Keratinocyte (primary cell): ENCODE data around the gene SNAI3. TPM values are rescaled to one million over a fixed set of nuclear protein-coding genes. Genes with fewer than 3 reads are reported as not detected.

Experiments used
- DNase-seq: peaks from one replicate; pipeline ENCODE4 v3.0.0-alpha.2; 2011; ENCODE audit warnings: low read depth, missing footprints, low spot score
- FAIRE-seq: peaks from 2 replicates; lab custom pipeline; 2011; peaks lifted over from hg19 to GRCh38; lab: Jason Lieb, UNC
- H2AFZ ChIP-seq: 2 replicates; pipeline ENCODE4 v1.6.0; 2012; ENCODE audit warnings: low read length, control low read depth, inconsistent platforms; ENCODE audit not compliant: control insufficient read depth
- H3K27ac ChIP-seq: 2 replicates; pipeline ENCODE4 v1.5.1; 2011; ENCODE audit warnings: low read length; ENCODE audit not compliant: control insufficient read depth, insufficient read depth
- H3K27me3 ChIP-seq: 3 replicates; pipeline ENCODE4 v1.6.0; 2011; ENCODE audit warnings: low read length; ENCODE audit not compliant: control insufficient read depth, insufficient read depth; ENCODE audit errors: extremely low read depth
- H3K36me3 ChIP-seq, 2 experiments: 2 replicates in 1 of 2; 3 replicates in 1 of 2; pipeline ENCODE4 v1.5.1; 2011; ENCODE audit warnings: low read length in 2 of 2, mild to moderate bottlenecking in 1 of 2; ENCODE audit not compliant: control insufficient read depth in 2 of 2, insufficient read depth in 2 of 2; ENCODE audit errors: extremely low read depth in 1 of 2
- H3K4me1 ChIP-seq: 3 replicates; pipeline ENCODE4 v1.5.1; 2011; ENCODE audit warnings: low read length; ENCODE audit not compliant: control insufficient read depth, insufficient read depth; ENCODE audit errors: extremely low read depth
- H3K4me2 ChIP-seq: 3 replicates; pipeline ENCODE4 v1.6.0; 2011; ENCODE audit warnings: low read depth, low read length; ENCODE audit not compliant: control insufficient read depth, insufficient read depth; ENCODE audit errors: extremely low read depth
- H3K4me3 ChIP-seq, 3 experiments: fragments of 200-600 bp in 1 of 3; sonication (generic) in 1 of 3; 2 replicates in 2 of 3; 3 replicates in 1 of 3; pipeline ENCODE4 v1.5.1; 2011 to 2016; ENCODE audit warnings: low read length in 3 of 3, mild to moderate bottlenecking in 3 of 3, control low read depth in 2 of 3, inconsistent platforms in 1 of 3, low read depth in 1 of 3, mixed read lengths in 1 of 3, mixed run types in 1 of 3, moderate library complexity in 1 of 3; ENCODE audit not compliant: control insufficient read depth in 2 of 3, insufficient read depth in 2 of 3; ENCODE audit errors: extremely low read depth in 1 of 3
- H3K79me2 ChIP-seq: 2 replicates; pipeline ENCODE4 v1.6.0; 2012; ENCODE audit warnings: low read length; ENCODE audit not compliant: control insufficient read depth, insufficient read depth
- H3K9ac ChIP-seq: 3 replicates; pipeline ENCODE4 v1.6.0; 2011; ENCODE audit warnings: low read length; ENCODE audit not compliant: control insufficient read depth, insufficient read depth; ENCODE audit errors: extremely low read depth
- H3K9me1 ChIP-seq: 3 replicates; pipeline ENCODE4 v1.6.0; 2011; ENCODE audit warnings: low read length; ENCODE audit not compliant: control insufficient read depth, insufficient read depth; ENCODE audit errors: extremely low read depth
- H3K9me3 ChIP-seq: 2 replicates; pipeline ENCODE4 v1.5.1; 2012; ENCODE audit warnings: low read depth, low read length; ENCODE audit not compliant: control insufficient read depth
- H4K20me1 ChIP-seq: 3 replicates; pipeline ENCODE4 v1.6.0; 2011; ENCODE audit warnings: low read length; ENCODE audit not compliant: control insufficient read depth, insufficient read depth; ENCODE audit errors: extremely low read depth
- CTCF ChIP-seq, 3 experiments: IDR thresholded peaks in 1 of 3; conservative IDR thresholded peaks in 1 of 3; optimal IDR thresholded peaks in 1 of 3; 2 replicates in 2 of 3; 3 replicates in 1 of 3; pipeline versions ENCODE3 to v1.5.1; 2011; ENCODE audit warnings: low read length in 3 of 3, mild to moderate bottlenecking in 3 of 3, moderate library complexity in 2 of 3, control low read depth in 1 of 3, inconsistent platforms in 1 of 3; ENCODE audit not compliant: insufficient read depth in 2 of 3; ENCODE audit errors: extremely low read depth in 1 of 3
- EZH2 ChIP-seq: IDR thresholded peaks from one replicate; pipeline ENCODE4 v1.6.1; 2012; ENCODE audit warnings: inconsistent platforms, mild to moderate bottlenecking, low read length, moderate library complexity
- dilution Hi-C: fragments of 300-500 bp; cut with MboI; formaldehyde crosslinking; loops from one replicate; pipeline ENCODE4 v1.7.0; 2020; ENCODE audit warnings: low sequenced_read_pairs; ENCODE audit not compliant: extremely low pct_ligation_motif_present
- polyA plus RNA-seq, 5 experiments: library from polyadenylated mRNA; depleted of rRNA in 3 of 5; stranded (reverse) in 3 of 5; stranded (forward) in 1 of 5; unstranded in 1 of 5; fragments of >200 nt; gene quantifications; 1 replicate in 1 of 5; 2 replicates in 3 of 5; 3 replicates in 1 of 5; pipeline versions ENCODE4 v1.2.1 to v1.2.3, GENCODE V29; 2011 to 2012; ENCODE audit warnings: missing spikeins in 2 of 5, low read depth in 1 of 5, low replicate concordance in 1 of 5

Gene SNAI3
- polyA plus RNA-seq, 1 donor (not counting 4 experiments of a cell fraction or from before 2014, with no cell fraction given): not detected

GRCh38 chr16:88676502-88677242, 9.6 kb downstream of the SNAI3 start:
- Histone ChIP-seq H3K9ac (no peak overlapping the region), H3K9me1 (no peaks in the 10 kb centered on the region), H2AFZ (no peak overlapping the region), H3K4me3 (no peak overlapping the region), H4K20me1 (no peaks in the 10 kb centered on the region), H3K36me3 (peaks cover 0 to 6% of the 10 kb centered on the region in 2 experiments), H3K27ac (no peak overlapping the region), H3K4me1 (no peaks in the 10 kb centered on the region), H3K79me2 (no peaks in the 10 kb centered on the region), H3K27me3 (peaks cover 9% of the 10 kb centered on the region), H3K4me2 (no peak overlapping the region), H3K9me3 (no peaks in the 10 kb centered on the region)
- no peak for TF ChIP-seq CTCF (optimal IDR thresholded peaks at IDR 0.05 in 1 of 3, IDR thresholded peaks at IDR 0.05 in 1 of 3, conservative IDR thresholded peaks at IDR 0.05 in 1 of 3; ENCODE audit: extremely low read depth in 1 of 3, insufficient read depth in 2 of 3, low read length in 3 of 3)
- TF ChIP-seq EZH2: no peak
- DNase-seq (no peak), FAIRE-seq (no peak)
- dilution Hi-C loops: no loop called here

GRCh38 chr16:88673716-88674379, 12.5 kb downstream of the SNAI3 start:
- FAIRE-seq: no peak
- Histone ChIP-seq H2AFZ (no peak overlapping the region), H3K36me3 (peaks cover 0 to 8% of the 10 kb centered on the region in 2 experiments), H3K27me3 (peaks cover 4% of the 10 kb centered on the region), H3K9me1 (no peaks in the 10 kb centered on the region), H3K9ac (no peak overlapping the region), H4K20me1 (no peaks in the 10 kb centered on the region), H3K4me3 (no peak overlapping the region), H3K27ac (no peak overlapping the region), H3K4me2 (no peak overlapping the region), H3K79me2 (no peaks in the 10 kb centered on the region), H3K4me1 (no peaks in the 10 kb centered on the region), H3K9me3 (no peaks in the 10 kb centered on the region)
- no peak for TF ChIP-seq EZH2
- no peak for TF ChIP-seq CTCF (optimal IDR thresholded peaks at IDR 0.05 in 1 of 3, IDR thresholded peaks at IDR 0.05 in 1 of 3, conservative IDR thresholded peaks at IDR 0.05 in 1 of 3; ENCODE audit: extremely low read depth in 1 of 3, insufficient read depth in 2 of 3, low read length in 3 of 3)
- dilution Hi-C loops: loop anchor here (25.0 kb wide), 1 partner anchor 88 kb away; no protein-coding TSS in a partner anchor
- DNase-seq: no peak
